SK-N-SH treated with all-trans-retinoic acid at 6 μM for 48 hours (cell line): Measurements from ENCODE around the gene TGFBI.

ENCODE experiments used
- ATAC-seq: fragments of 200-7000 bp; cut with Tn5 transposase; 3 replicates; pipeline ENCODE4 v1.9.1; 2020; ENCODE audit warnings: mild to moderate bottlenecking, moderate library complexity
- ARNTL ChIP-seq: fragments of 450-650 bp; formaldehyde crosslinking; IDR thresholded peaks from 2 replicates; pipeline ENCODE4 v1.5.0; 2020; ENCODE audit warnings: low read depth, mild to moderate bottlenecking, moderate library complexity, borderline replicate concordance
- BACH2 ChIP-seq: fragments of 250-450 bp; sonication (Bioruptor Pico); IDR thresholded peaks from 2 replicates; pipeline ENCODE4 v1.9.0; 2021; ENCODE audit warnings: mild to moderate bottlenecking, borderline replicate concordance
- CSDC2 ChIP-seq: fragments of 250-450 bp; sonication (Bioruptor Pico); IDR thresholded peaks from 2 replicates; pipeline ENCODE4 v1.5.0; 2020; ENCODE audit warnings: mild to moderate bottlenecking, moderate library complexity
- ESRRG ChIP-seq: fragments of 250-450 bp; sonication (Bioruptor Pico); IDR thresholded peaks from 2 replicates; pipeline ENCODE4 v1.6.1; 2021; ENCODE audit warnings: mild to moderate bottlenecking
- GLIS3 ChIP-seq: fragments of 250-450 bp; sonication (Bioruptor Pico); IDR thresholded peaks from 2 replicates; pipeline ENCODE4 v1.5.0; 2020; ENCODE audit warnings: mild to moderate bottlenecking, moderate library complexity
- ISL1 ChIP-seq: fragments of 250-450 bp; sonication (Bioruptor Pico); IDR thresholded peaks from 2 replicates; pipeline ENCODE4 v2.1.2; 2022; ENCODE audit warnings: mild to moderate bottlenecking, moderate library complexity
- OSR1 ChIP-seq: fragments of 250-450 bp; sonication (Bioruptor Pico); IDR thresholded peaks from 2 replicates; pipeline ENCODE4 v1.8.0; 2022; ENCODE audit warnings: moderate library complexity, mild to moderate bottlenecking, inconsistent platforms
- PATZ1 ChIP-seq: fragments of 250-450 bp; sonication (Bioruptor Pico); IDR thresholded peaks from 2 replicates; pipeline ENCODE4 v1.8.0; 2020; ENCODE audit warnings: mild to moderate bottlenecking, moderate library complexity, borderline replicate concordance
- POU6F1 ChIP-seq: fragments of 250-450 bp; sonication (Bioruptor Pico); IDR thresholded peaks from 2 replicates; pipeline ENCODE4 v1.8.0; 2021; ENCODE audit warnings: low read depth, mild to moderate bottlenecking, moderate library complexity, borderline replicate concordance
- PPARA ChIP-seq: fragments of 250-450 bp; sonication (Bioruptor Pico); IDR thresholded peaks from 2 replicates; pipeline ENCODE4 v1.5.0; 2020; ENCODE audit warnings: mild to moderate bottlenecking, borderline replicate concordance
- RARB ChIP-seq: fragments of 250-450 bp; sonication (Bioruptor Pico); IDR thresholded peaks from 2 replicates; pipeline ENCODE4 v1.8.0; 2021; ENCODE audit warnings: mild to moderate bottlenecking, moderate library complexity
- SNAI2 ChIP-seq: fragments of 250-450 bp; sonication (Bioruptor Pico); IDR thresholded peaks from 2 replicates; pipeline ENCODE4 v1.5.0; 2020; ENCODE audit warnings: mild to moderate bottlenecking, moderate library complexity
- TCF4 ChIP-seq: fragments of 250-450 bp; sonication (Bioruptor Pico); IDR thresholded peaks from 2 replicates; pipeline ENCODE4 v1.8.0; 2021; ENCODE audit warnings: mild to moderate bottlenecking, moderate library complexity, borderline replicate concordance
- TOX ChIP-seq: fragments of 250-450 bp; sonication (Bioruptor Pico); IDR thresholded peaks from 2 replicates; pipeline ENCODE4 v1.8.0; 2021; ENCODE audit warnings: mild to moderate bottlenecking, moderate library complexity, borderline replicate concordance
- TSHZ2 ChIP-seq: fragments of 250-450 bp; sonication (Bioruptor Pico); IDR thresholded peaks from 2 replicates; pipeline ENCODE4 v1.5.0; 2020; ENCODE audit warnings: mild to moderate bottlenecking, moderate library complexity
- ZC3H10 ChIP-seq: fragments of 250-450 bp; sonication (Bioruptor Pico); IDR thresholded peaks from 2 replicates; pipeline ENCODE4 v1.5.1; 2021; ENCODE audit warnings: mild to moderate bottlenecking, moderate library complexity
- ZFP3 ChIP-seq: fragments of 250-450 bp; sonication (Bioruptor Pico); IDR thresholded peaks from 2 replicates; pipeline ENCODE4 v1.5.0; 2020; ENCODE audit warnings: mild to moderate bottlenecking, moderate library complexity
- ZFP30 ChIP-seq: fragments of 450-650 bp; formaldehyde crosslinking; IDR thresholded peaks from 2 replicates; pipeline ENCODE4 v1.5.0; 2022; ENCODE audit warnings: mild to moderate bottlenecking, moderate library complexity
- ZNF565 ChIP-seq: fragments of 450-650 bp; formaldehyde crosslinking; conservative IDR thresholded peaks from 2 replicates; pipeline ENCODE4 v1.5.0; 2020; ENCODE audit warnings: low read depth, mild to moderate bottlenecking, moderate library complexity
- ZNF70 ChIP-seq: fragments of 450-650 bp; formaldehyde crosslinking; IDR thresholded peaks from 2 replicates; pipeline ENCODE4 v1.5.0; 2020; ENCODE audit warnings: mild to moderate bottlenecking, moderate library complexity
- ZNF8 ChIP-seq: fragments of 450-650 bp; formaldehyde crosslinking; IDR thresholded peaks from 2 replicates; pipeline ENCODE4 v1.5.0; 2020; ENCODE audit warnings: mild to moderate bottlenecking, moderate library complexity
- TF ChIP-seq, protein P1 (sequence below): fragments of 250-450 bp; sonication (Bioruptor Pico); IDR thresholded peaks from 2 replicates; pipeline ENCODE4 v1.5.1; 2020; ENCODE audit warnings: low read depth, mild to moderate bottlenecking, moderate library complexity
- TF ChIP-seq, protein P2 (sequence below): fragments of 250-450 bp; sonication (Bioruptor Pico); IDR thresholded peaks from 2 replicates; pipeline ENCODE4 v1.5.1; 2021; ENCODE audit warnings: mild to moderate bottlenecking, moderate library complexity

The TGFBI gene

GRCh38 chr5:135993880-135994636 is 34.7 kb upstream of the TGFBI start:
- TF ChIP-seq ZC3H10 (CRISPR knock-in tag) (peak; percentile 79), ARNTL (CRISPR knock-in tag) (no peak; the same call in 1 of the 2 replicates), SNAI2 (CRISPR knock-in tag) (peak; percentile 3), ZFP3 (CRISPR knock-in tag) (no peak; the same call in 1 of the 2 replicates), RARB (CRISPR knock-in tag) (peak; percentile 87), ZNF70 (peak; percentile 62), GLIS3 (CRISPR knock-in tag) (peak; percentile 90), ZFP30 (CRISPR knock-in tag) (no peak), CSDC2 (CRISPR knock-in tag) (peak; percentile 39; the same call in 1 of the 2 replicates), BACH2 (peak; percentile 55; the same call in 1 of the 2 replicates), POU6F1 (peak; percentile 65), OSR1 (no peak), TOX (CRISPR knock-in tag) (peak; percentile 89), ISL1 (CRISPR knock-in tag) (peak; percentile 98), PPARA (no peak), ZNF565 (CRISPR knock-in tag) (0 out of 2 replicates have a peak, but pooled peaks have one; percentile 10), ZNF8 (peak; percentile 53), TCF4 (CRISPR knock-in tag) (peak; percentile 100), TSHZ2 (peak; percentile 99), PATZ1 (peak; percentile 88), ESRRG (peak; percentile 87; the same call in 1 of the 2 replicates)
- TF ChIP-seq, protein P1, sequence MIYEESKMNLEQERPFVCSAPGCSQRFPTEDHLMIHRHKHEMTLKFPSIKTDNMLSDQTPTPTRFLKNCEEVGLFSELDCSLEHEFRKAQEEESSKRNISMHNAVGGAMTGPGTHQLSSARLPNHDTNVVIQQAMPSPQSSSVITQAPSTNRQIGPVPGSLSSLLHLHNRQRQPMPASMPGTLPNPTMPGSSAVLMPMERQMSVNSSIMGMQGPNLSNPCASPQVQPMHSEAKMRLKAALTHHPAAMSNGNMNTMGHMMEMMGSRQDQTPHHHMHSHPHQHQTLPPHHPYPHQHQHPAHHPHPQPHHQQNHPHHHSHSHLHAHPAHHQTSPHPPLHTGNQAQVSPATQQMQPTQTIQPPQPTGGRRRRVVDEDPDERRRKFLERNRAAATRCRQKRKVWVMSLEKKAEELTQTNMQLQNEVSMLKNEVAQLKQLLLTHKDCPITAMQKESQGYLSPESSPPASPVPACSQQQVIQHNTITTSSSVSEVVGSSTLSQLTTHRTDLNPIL (CRISPR knock-in tag) = peak; percentile 99
- TF ChIP-seq, protein P2, sequence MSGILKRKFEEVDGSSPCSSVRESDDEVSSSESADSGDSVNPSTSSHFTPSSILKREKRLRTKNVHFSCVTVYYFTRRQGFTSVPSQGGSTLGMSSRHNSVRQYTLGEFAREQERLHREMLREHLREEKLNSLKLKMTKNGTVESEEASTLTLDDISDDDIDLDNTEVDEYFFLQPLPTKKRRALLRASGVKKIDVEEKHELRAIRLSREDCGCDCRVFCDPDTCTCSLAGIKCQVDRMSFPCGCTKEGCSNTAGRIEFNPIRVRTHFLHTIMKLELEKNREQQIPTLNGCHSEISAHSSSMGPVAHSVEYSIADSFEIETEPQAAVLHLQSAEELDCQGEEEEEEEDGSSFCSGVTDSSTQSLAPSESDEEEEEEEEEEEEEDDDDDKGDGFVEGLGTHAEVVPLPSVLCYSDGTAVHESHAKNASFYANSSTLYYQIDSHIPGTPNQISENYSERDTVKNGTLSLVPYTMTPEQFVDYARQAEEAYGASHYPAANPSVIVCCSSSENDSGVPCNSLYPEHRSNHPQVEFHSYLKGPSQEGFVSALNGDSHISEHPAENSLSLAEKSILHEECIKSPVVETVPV (CRISPR knock-in tag) = peak; percentile 98
- TF ChIP-seq, all 23 proteins: peak for 18
- ATAC-seq = peak; percentile 82

- TF ChIP-seq PATZ1 (no peak), POU6F1 (no peak), TOX (CRISPR knock-in tag) (no peak), ZFP3 (CRISPR knock-in tag) (no peak), OSR1 (no peak), SNAI2 (CRISPR knock-in tag) (no peak), ZNF70 (no peak), ESRRG (no peak), GLIS3 (CRISPR knock-in tag) (no peak), ZNF8 (no peak), CSDC2 (CRISPR knock-in tag) (no peak), ZC3H10 (CRISPR knock-in tag) (no peak), ISL1 (CRISPR knock-in tag) (no peak)
- TF ChIP-seq, protein P2 (CRISPR knock-in tag) = no peak
These were observed 32.8 kb upstream of the TGFBI start for GRCh38 chr5:135995976-135996375.

More at GRCh38 chr5:135995976-135996375, 32.8 kb upstream of the TGFBI start:
- no peak for ATAC-seq
